NCI-H1048 (cell line): ENCODE data around the gene PPP4R1.
"Not testable (repeated sequence)": the region's sequence is repeated elsewhere in the genome, so short reads cannot be mapped to it uniquely, and the experiment has no call there.

Experiments
- DNase-seq: peaks from one replicate; lab custom pipeline; 2025; lab: John Stamatoyannopoulos, UW

PPP4R1 gene

GRCh38 chr18:9628984-9629383 lies 14.6 kb upstream of the PPP4R1 start:
- no peak for DNase-seq

GRCh38 chr18:9627642-9628041 lies 13.3 kb upstream of the PPP4R1 start:
- no peak for DNase-seq

GRCh38 chr18:9619990-9620389 lies 5.6 kb upstream of the PPP4R1 start:
- no peak for DNase-seq

DNA sequence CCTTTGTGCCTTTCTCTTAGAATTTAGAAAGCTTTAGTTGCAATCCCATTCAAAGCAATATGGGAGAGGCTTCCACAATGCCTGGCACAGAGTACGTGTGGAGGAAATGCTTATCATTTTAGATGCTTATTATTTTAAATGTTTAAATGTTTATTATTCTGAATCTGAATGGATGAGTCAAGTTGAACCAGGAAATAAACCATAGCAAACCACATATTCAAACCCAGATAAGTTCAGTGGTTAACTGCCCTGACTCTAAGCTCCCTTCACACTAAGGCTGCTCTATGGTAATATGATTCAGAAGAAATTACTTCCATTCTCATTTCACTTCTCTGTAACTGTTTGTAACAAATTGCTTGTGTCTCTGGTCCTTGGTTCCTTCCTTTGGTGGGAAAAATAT lies 5.2 kb upstream of the PPP4R1 start:
- no peak for DNase-seq

DNA sequence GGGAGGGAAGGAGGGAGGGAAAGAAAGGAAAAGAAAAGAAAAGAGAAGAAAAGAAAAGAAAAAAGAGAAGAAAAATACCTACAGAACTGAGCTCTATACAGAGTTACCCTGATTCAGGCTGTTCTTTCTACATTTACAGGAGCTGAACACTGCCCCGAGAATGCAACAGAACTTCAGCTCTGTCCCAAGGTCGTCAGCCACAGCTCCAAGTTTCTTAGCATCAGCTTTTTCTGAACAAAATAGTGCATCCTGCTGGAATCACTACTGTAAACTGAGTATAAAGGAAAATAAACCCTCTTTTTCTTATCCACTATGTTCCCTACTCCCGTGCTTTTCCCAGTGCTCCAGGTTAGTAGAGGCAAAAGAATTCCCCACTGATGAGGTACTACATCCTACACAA lies 4.7 kb upstream of the PPP4R1 start:
- no peak for DNase-seq

DNA sequence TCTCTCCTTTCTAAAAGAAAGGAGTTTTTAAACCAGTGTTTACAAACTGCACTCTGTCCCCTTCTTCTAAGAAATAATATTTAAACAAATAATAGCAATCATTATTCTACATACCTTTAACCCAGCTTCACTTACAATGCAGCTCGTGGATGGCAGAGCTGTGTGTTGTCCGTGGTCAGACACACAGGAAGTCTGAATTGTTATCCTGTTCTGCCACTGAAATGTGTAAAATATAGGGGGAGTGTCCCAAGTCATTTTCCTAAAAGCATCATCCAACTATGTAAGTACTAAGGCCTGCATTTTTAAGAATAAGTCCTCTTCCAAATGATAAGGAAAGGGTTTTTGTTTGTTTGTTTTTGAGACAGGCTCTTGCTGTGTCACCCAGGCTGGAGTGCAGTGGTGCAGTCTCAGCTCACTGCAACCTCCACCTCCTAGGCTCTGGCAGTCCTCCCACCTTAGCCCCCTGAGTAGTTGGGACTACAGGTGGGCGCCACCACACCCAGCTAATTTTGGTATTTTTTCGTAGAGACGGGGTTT lies 2.7 kb upstream of the PPP4R1 start:
- DNase-seq: no peak

- no peak for DNase-seq
These were observed 1.7 kb upstream of the PPP4R1 start for GRCh38 chr18:9616049-9616448.

DNA sequence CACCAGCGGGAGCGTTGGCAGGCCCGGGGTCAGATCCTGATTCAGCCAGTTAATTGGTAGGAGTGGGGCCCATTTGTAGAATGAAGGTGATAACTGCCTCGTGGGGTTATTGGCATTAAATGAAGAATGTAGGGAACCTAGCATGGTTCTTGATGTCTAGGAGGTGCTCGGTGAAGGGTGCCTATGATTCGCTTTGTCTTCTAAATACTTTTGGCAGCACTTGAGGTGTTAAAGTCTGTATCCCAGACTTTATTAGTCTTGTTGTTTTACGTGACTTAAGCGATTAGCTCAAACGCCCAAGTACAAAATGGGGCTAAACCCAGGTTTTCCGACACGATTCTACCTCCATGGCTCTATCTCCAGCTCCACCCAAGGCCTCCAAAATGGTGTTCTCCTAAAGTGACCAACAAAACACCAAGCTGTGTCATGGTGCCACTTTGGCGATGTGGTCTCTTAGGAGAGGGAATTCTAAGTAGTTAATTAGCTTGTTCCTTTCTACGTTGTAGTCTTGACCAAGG lies 980 bp upstream of the PPP4R1 start:
- no peak for DNase-seq

DNA sequence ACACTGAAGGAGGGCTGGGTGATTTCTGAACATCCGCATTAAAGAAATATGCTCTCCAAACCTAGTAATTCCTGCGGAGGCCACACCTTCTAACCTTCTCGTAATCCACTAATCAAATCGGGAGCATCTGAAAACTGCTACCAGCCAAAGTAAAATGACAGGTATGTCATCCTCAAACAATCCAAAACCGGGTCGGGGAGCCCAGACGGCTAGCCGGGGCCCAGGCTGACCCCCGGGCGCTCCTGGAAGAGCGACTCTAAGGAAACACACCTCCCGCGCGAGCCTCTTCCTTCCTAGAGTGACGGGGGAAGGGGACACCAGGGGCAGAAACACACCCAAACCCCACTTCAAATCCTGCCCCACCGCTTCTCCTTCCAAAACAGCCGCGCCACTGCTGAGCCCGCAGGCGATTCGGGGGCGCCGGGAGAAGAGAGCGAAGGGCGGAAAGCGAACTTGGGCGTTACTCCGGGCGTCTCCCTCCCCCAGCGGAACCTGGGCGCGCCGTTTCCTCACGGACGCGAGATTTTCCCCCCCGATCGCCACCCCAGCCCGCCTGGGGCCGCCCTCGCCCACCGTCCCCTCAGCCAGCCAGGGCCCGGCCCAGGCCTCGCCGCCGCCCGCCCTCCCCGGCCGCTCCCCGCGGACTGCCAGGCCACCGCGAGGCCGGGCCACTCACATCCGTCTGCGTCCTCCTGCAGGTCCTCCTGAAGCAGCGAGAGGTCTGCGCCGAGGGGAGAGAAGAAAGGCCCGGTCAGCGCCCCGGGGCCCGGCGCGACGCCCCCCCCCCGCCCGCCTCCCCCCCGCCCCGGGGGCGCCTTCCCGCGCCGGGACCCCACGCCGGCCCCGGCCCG lies 584 bp downstream of the PPP4R1 start:
- no peak for DNase-seq

- DNase-seq: no peak
These were observed 1.4 kb downstream of the PPP4R1 start for GRCh38 chr18:9612977-9613376.

GRCh38 chr18:9612215-9612830 lies 2.0 kb downstream of the PPP4R1 start:
- DNase-seq: peak; percentile 14

- no peak for DNase-seq
These were observed 5.2 kb downstream of the PPP4R1 start for GRCh38 chr18:9609190-9609589.

DNA sequence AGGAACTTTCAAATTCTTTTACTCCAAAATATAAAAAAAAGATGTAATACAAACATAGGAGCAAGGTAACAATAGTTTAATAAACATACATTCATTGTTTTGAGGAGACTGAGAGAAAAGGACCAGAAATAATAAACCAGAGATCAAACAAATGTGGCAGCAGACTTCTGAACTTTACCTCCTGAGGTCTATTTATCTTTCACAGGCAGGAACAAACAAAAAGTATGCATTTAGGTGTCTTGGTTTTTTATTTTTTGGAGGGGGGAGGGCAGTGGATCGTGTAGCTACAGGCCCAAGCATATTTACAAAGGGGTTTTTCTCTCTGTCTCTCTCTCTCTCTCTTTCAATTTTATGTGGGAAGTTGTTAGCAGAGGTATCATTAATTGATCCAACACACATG lies 5.6 kb downstream of the PPP4R1 start:
- DNase-seq: no peak

GRCh38 chr18:9608298-9608697 lies 6.1 kb downstream of the PPP4R1 start:
- no peak for DNase-seq

DNA sequence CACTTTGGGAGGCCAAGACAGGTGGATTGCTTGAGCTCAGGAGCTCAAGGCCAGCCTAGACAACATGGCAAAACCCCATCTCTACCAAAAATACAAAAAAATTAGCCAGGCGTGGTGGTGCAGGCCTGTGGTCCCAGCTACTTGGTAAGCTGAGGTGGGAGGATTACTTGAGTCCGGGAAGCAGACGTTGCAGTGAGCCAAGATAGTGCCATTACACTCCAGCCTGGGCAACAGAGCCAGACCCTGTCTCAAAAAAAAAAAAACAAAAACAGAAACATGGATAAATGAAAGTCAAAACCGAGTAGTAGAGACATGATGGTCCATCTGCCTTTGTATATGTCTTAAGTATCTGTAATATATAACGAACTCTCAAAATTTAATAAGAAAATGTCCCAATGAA lies 7.2 kb downstream of the PPP4R1 start:
- not testable (repeated sequence) for DNase-seq

DNA sequence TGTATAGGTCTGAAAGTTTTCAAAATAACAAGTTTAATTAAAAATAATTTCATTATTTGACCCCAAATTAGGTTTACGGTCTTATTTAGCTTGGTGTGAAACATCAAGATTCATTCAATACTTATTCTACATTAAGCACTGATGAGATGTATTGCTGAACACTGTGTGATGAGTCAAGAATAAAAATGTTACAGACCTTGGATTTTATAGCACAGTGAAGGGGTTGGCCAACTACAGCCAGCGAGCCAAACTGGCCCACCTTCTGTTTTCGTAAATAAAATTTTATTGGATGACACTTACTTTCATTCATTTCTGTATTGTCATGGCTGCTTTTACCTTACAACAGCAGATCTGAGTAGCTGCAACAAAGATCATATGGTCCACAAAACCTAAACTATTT lies 8.3 kb downstream of the PPP4R1 start:
- no peak for DNase-seq

DNA sequence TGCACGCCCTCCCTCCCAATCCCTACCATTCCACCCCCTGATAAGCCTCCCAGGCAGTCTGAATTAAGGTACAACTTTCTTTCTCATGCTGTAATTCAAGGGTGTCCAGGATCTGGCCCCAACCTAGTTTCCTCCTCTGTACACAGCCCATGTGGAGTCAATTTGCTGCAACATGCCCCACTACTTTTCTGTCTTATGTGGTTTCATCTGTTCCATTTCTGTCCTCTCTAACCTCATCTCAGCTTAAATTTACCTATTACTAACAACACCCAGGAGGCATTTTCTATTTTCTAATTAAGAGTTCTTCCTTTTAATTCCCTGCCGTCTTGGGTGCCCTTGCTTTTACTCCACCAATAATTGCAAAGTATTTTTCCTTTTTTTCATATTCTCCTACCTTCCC lies 10.0 kb downstream of the PPP4R1 start:
- DNase-seq: no peak

GRCh38 chr18:9599328-9599727 lies 15.0 kb downstream of the PPP4R1 start:
- no peak for DNase-seq

- no peak for DNase-seq
These were observed 16.8 kb downstream of the PPP4R1 start for GRCh38 chr18:9597609-9598008.

DNA sequence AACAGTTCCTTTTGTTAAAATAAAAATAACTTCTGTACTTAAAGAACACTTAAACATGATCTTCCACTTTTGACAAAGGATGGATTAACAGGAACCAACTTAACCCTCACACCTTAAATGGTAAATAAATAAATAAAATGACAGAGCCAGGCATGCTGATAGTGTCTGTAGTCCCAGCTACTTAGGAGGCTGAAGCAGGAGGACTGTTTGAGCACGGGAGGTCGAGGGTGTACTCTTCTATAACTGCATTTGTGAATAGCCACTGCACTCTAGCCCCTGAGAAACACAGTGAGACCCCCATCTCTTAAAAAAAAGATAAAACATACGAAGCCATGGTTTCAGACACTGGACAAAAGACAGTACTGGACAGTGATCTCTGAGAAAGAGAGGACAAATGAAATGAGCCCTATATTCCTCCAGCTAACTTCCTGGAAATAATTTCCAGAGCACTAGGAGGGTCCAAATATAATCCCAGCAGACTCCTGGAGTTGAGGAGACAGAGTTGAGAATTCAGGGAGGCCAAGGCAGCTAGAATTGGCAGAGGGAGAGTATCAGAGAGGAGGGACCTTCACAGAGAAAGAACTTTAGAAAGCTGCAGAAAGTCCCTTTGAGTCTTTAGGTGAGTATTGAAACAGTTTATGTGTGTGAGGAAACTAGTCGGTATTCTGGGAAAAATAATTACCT lies 17.4 kb downstream of the PPP4R1 start:
- DNase-seq: no peak

GRCh38 chr18:9596226-9596625 lies 18.1 kb downstream of the PPP4R1 start:
- no peak for DNase-seq

- no peak for DNase-seq
These were observed 19.3 kb downstream of the PPP4R1 start for GRCh38 chr18:9594823-9595596.
